Right ventricle myocardium superior (tissue), 1 donor: Measurements from ENCODE around the gene PRR4. TPM values are rescaled to one million over a fixed set of nuclear protein-coding genes. Genes with fewer than 3 reads are reported as not detected.

Experiments used
- ATAC-seq: fragments of 200-7000 bp; cut with Tn5 transposase; one replicate; pipeline ENCODE4 v1.9.1; 2020; ENCODE audit warnings: mild to moderate bottlenecking; ENCODE audit not compliant: poor library complexity
- DNase-seq: peaks from one replicate; pipeline ENCODE4 v3.0.0-alpha.2; 2020
- intact Hi-C: fragments of 100-400 bp; cut with DNase I; formaldehyde crosslinking; loops from one replicate; pipeline ENCODE4 v1.11.2; 2022
- total RNA-seq: library from RNA; stranded (reverse); fragmentation: NEBNext Ultra II Directional; extraction: Animal tissue kit (Norgen Biotek cat#: 25700); gene quantifications from one replicate; pipeline ENCODE4 v1.2.1, GENCODE V29; 2021
- donor health status: DM: no; HTN: yes; CAD: no; lungs with severe emphysema.

PRR4 gene
- total RNA-seq, 1 donor from 2014 or later: 1.1 TPM

GRCh38 chr12:10810068-10810467 lies 39.2 kb downstream of the PRR4 start, which contains the start of gene TAS2R9:
TAS2R9 (minus strand) TSS chr12:10810168; CDS start chr12:10810075, 93 bp downstream.
- ATAC-seq (no peak), DNase-seq (no peak)
- intact Hi-C loops: no loop called here

GRCh38 chr12:10807186-10807585 lies 42.1 kb downstream of the PRR4 start, which contains the start of gene TAS2R8:
TAS2R8 (minus strand) TSS chr12:10807286; CDS start chr12:10806980, 306 bp downstream.
- DNase-seq: no peak
- no peak for ATAC-seq
- intact Hi-C loops: no loop called here

DNA sequence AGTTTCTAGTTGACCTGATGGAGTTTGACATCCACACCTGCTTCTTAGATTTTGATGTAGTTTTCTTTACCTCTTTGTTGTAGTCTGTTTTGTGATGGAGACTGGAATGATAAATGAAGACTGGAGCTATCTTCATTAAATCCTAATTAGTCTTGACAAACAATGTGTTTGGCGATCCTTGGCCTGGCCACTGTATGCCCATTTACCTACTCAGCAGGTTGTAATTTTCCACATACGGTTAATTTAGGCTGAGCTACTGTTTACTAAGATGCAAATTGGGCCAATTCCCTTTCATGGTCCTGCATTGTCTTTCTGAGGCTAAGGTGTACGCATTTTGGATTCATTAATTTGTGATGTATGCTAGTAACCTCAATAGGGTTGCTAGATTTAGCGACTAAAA lies 46.7 kb downstream of the PRR4 start, which contains the start of gene TAS2R7:
Gene TAS2R7, minus strand, starts transcription at position 41 of the 400 bp plus-strand sequence. CDS start 57 bp downstream, outside the sequence.
- DNase-seq (no peak), ATAC-seq (no peak)
- intact Hi-C loops: no loop called here

- intact Hi-C loops: no loop called here
- ATAC-seq (no peak), DNase-seq (no peak)
These were observed 47.5 kb downstream of the PRR4 start for GRCh38 chr12:10801741-10802140.

Other genes starting within 250 kb of the PRR4 start
- 14.0 TPM for gene MAGOHB, start 235.9 kb downstream of the PRR4 start, total RNA-seq
- not detected for gene STYK1, start 175.4 kb downstream of the PRR4 start, total RNA-seq
- 535 TPM for gene YBX3, start 126.2 kb downstream of the PRR4 start, total RNA-seq
- not detected for gene TAS2R7, start 46.8 kb downstream of the PRR4 start, total RNA-seq
- gene TAS2R8, start 42.2 kb downstream of the PRR4 start, total RNA-seq: not detected
- gene TAS2R9, start 39.3 kb downstream of the PRR4 start, total RNA-seq: 0.22 TPM
- gene TAS2R10, start 23.1 kb downstream of the PRR4 start, total RNA-seq: not detected
- gene PRH1, start 34.8 kb upstream of the PRR4 start, total RNA-seq: 2.5 TPM
- 0.27 TPM for gene TAS2R13, start 60.1 kb upstream of the PRR4 start, total RNA-seq
- not detected for gene PRH2, start 79.8 kb upstream of the PRR4 start, total RNA-seq
- 0.75 TPM for gene TAS2R14, start 89.8 kb upstream of the PRR4 start, total RNA-seq
- 0.22 TPM for gene TAS2R50, start 137.4 kb upstream of the PRR4 start, total RNA-seq
- gene TAS2R20, start 148.8 kb upstream of the PRR4 start, total RNA-seq: 0.43 TPM
- 0.51 TPM for gene TAS2R19, start 173.1 kb upstream of the PRR4 start, total RNA-seq
- gene TAS2R31, start 181.9 kb upstream of the PRR4 start, total RNA-seq: 0.38 TPM
- not detected for gene TAS2R46, start 212.8 kb upstream of the PRR4 start, total RNA-seq
- not detected for gene TAS2R43, start 242.8 kb upstream of the PRR4 start, total RNA-seq